Neural cell (in vitro differentiated cells): Measurements from ENCODE around the gene CPEB1. TPM values are rescaled to one million over a fixed set of nuclear protein-coding genes. Genes with fewer than 3 reads are reported as not detected.

Source experiments
- H2AFZ ChIP-seq: fragments of 200-600, 300-800 bp; sonication (generic), shearing (Covaris generic); 2 replicates; pipeline ENCODE4 v1.6.0; 2014; ENCODE audit warnings: low read depth, mild to moderate bottlenecking, antibody characterized with exemption, low read length, moderate library complexity
- H3F3A ChIP-seq: fragments of 200-600 bp; shearing (Covaris generic); 2 replicates; pipeline ENCODE4 v1.6.1; 2016; ENCODE audit warnings: mild to moderate bottlenecking, moderate library complexity, mixed read lengths, antibody characterized with exemption, low read length; ENCODE audit not compliant: insufficient read depth, poor library complexity, severe bottlenecking
- H3K27ac ChIP-seq: fragments of 200-600, 300-800 bp; sonication (generic), shearing (Covaris generic); 2 replicates; pipeline ENCODE4 v1.5.1; 2014; ENCODE audit warnings: mild to moderate bottlenecking, low read length, moderate library complexity
- H3K27me3 ChIP-seq: fragments of 300-800, 200-600 bp; sonication (generic), shearing (Covaris generic); 2 replicates; pipeline ENCODE4 v1.6.0; 2014; ENCODE audit warnings: mild to moderate bottlenecking, low read depth, low read length, moderate library complexity; ENCODE audit not compliant: insufficient read depth
- H3K36me3 ChIP-seq: fragments of 300-800, 200-600 bp; sonication (generic), shearing (Covaris generic); 2 replicates; pipeline ENCODE4 v1.5.1; 2014; ENCODE audit warnings: mild to moderate bottlenecking, antibody characterized with exemption, low read length, moderate library complexity; ENCODE audit not compliant: insufficient read depth
- H3K4me2 ChIP-seq: fragments of 300-800, 200-600 bp; sonication (generic), shearing (Covaris generic); 2 replicates; pipeline ENCODE4 v1.6.0; 2014; ENCODE audit warnings: mild to moderate bottlenecking, low read length
- H3K4me3 ChIP-seq: fragments of 300-800, 200-600 bp; sonication (generic), shearing (Covaris generic); 2 replicates; pipeline ENCODE4 v1.5.1; 2014; ENCODE audit warnings: mild to moderate bottlenecking, low read length, moderate library complexity
- H3K79me2 ChIP-seq: fragments of 200-600 bp; shearing (Covaris generic); replicated peaks from 2 replicates; pipeline ENCODE4 v1.6.0; 2014; ENCODE audit warnings: mild to moderate bottlenecking, low read length, moderate library complexity; ENCODE audit not compliant: insufficient read depth
- H3K9ac ChIP-seq: fragments of 300-800, 200-600 bp; sonication (generic), shearing (Covaris generic); 2 replicates; pipeline ENCODE4 v1.6.1; 2016; ENCODE audit warnings: mild to moderate bottlenecking, low read length, mixed read lengths
- H3K9me2 ChIP-seq: fragments of 200-600 bp; shearing (Covaris generic); 2 replicates; pipeline ENCODE4 v1.6.1; 2016; ENCODE audit warnings: mild to moderate bottlenecking, low read length, mixed read lengths; ENCODE audit not compliant: insufficient read depth
- H3K9me3 ChIP-seq: fragments of 200-600, 300-800 bp; sonication (generic), shearing (Covaris generic); 2 replicates; pipeline ENCODE4 v1.6.1; 2016; ENCODE audit warnings: mild to moderate bottlenecking, mixed run types, low read length, moderate library complexity, mixed read lengths
- H4K20me1 ChIP-seq: fragments of 200-600 bp; shearing (Covaris generic); 2 replicates; pipeline ENCODE4 v1.6.1; 2016; ENCODE audit warnings: mild to moderate bottlenecking, mixed run types; ENCODE audit not compliant: insufficient read depth
- EP300 ChIP-seq: fragments of 450-650 bp; conservative IDR thresholded peaks from 2 replicates; pipeline ENCODE4 v1.6.1; 2014; ENCODE audit warnings: antibody characterized with exemption, mild to moderate bottlenecking, moderate library complexity; ENCODE audit not compliant: poor library complexity, severe bottlenecking
- EZH2 ChIP-seq: fragments of 200-600, 300-800 bp; shearing (Covaris generic), sonication (generic); IDR thresholded peaks from 2 replicates; pipeline ENCODE4 v1.6.1; 2014; ENCODE audit warnings: antibody characterized with exemption, low read length, borderline replicate concordance, mild to moderate bottlenecking; ENCODE audit not compliant: insufficient read depth, poor library complexity, severe bottlenecking
- MXI1 ChIP-seq: fragments of 450-650 bp; conservative IDR thresholded peaks from 2 replicates; pipeline ENCODE4 v1.6.1; 2014; ENCODE audit warnings: antibody characterized with exemption, mild to moderate bottlenecking; ENCODE audit not compliant: poor library complexity, severe bottlenecking
- POLR2AphosphoS5 ChIP-seq: IDR thresholded peaks from 2 replicates; pipeline ENCODE4 v1.6.1; 2012
- RAD21 ChIP-seq: fragments of 450-650 bp; conservative IDR thresholded peaks from 2 replicates; pipeline ENCODE4 v1.6.1; 2014; ENCODE audit warnings: antibody characterized with exemption, mild to moderate bottlenecking, moderate library complexity
- SMC3 ChIP-seq: fragments of 450-650 bp; conservative IDR thresholded peaks from 2 replicates; pipeline ENCODE4 v1.6.1; 2014; ENCODE audit warnings: antibody characterized with exemption, mild to moderate bottlenecking, moderate library complexity; ENCODE audit not compliant: poor library complexity
- TAF1 ChIP-seq: IDR thresholded peaks from 2 replicates; pipeline ENCODE4 v1.6.1; 2012; ENCODE audit warnings: low read depth
- polyA plus RNA-seq: library from polyadenylated mRNA; depleted of rRNA; stranded (reverse); fragments of >200 nt; gene quantifications from 2 replicates; pipeline ENCODE4 v1.2.3, GENCODE V29; 2014
- TF ChIP-seq, protein P1 (sequence below): IDR thresholded peaks from 2 replicates; pipeline ENCODE4 v1.6.1; 2012; ENCODE audit warnings: borderline replicate concordance
- TF ChIP-seq, protein P2 (sequence below): fragments of 450-650 bp; IDR thresholded peaks from 2 replicates; pipeline ENCODE4 v1.5.1; 2014; ENCODE audit warnings: antibody characterized with exemption, mild to moderate bottlenecking, moderate library complexity; ENCODE audit not compliant: poor library complexity, severe bottlenecking

Gene CPEB1
- polyA plus RNA-seq, 1 donor from 2014 or later, result 0.61 TPM

DNA sequence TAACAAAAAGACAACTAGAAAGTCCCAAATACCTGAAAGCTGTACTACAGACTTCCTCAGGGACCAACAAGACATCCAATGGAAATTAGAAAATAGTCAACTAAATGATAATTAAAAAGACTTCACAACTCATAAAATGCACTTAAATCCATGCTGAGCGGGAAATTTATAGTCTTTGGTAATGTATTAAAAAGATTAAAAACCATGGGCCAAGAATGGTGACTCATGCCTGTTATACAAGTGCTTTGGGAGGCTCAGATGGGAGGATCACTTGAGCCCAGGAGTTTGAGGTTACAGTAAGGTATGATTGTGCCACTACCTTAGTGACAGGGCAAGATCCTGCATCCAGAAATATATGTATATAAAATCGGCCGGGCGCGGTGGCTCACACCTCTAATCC is 45.0 kb downstream of the CPEB1 start:
- Histone ChIP-seq H3K27me3 (no peaks in the 10 kb centered on the region), H3K27ac (no peak overlapping the region), H3K79me2 (no peaks in the 10 kb centered on the region), H3K4me2 (no peak overlapping the region), H3K9me2 (no peaks in the 10 kb centered on the region), H3F3A (no peaks in the 10 kb centered on the region), H2AFZ (no peak overlapping the region), H4K20me1 (no peaks in the 10 kb centered on the region), H3K4me3 (no peak overlapping the region), H3K36me3 (no peaks in the 10 kb centered on the region), H3K9ac (no peak overlapping the region), H3K9me3 (no peaks in the 10 kb centered on the region)
- no peak for TF ChIP-seq MXI1
- TF ChIP-seq, protein P1, sequence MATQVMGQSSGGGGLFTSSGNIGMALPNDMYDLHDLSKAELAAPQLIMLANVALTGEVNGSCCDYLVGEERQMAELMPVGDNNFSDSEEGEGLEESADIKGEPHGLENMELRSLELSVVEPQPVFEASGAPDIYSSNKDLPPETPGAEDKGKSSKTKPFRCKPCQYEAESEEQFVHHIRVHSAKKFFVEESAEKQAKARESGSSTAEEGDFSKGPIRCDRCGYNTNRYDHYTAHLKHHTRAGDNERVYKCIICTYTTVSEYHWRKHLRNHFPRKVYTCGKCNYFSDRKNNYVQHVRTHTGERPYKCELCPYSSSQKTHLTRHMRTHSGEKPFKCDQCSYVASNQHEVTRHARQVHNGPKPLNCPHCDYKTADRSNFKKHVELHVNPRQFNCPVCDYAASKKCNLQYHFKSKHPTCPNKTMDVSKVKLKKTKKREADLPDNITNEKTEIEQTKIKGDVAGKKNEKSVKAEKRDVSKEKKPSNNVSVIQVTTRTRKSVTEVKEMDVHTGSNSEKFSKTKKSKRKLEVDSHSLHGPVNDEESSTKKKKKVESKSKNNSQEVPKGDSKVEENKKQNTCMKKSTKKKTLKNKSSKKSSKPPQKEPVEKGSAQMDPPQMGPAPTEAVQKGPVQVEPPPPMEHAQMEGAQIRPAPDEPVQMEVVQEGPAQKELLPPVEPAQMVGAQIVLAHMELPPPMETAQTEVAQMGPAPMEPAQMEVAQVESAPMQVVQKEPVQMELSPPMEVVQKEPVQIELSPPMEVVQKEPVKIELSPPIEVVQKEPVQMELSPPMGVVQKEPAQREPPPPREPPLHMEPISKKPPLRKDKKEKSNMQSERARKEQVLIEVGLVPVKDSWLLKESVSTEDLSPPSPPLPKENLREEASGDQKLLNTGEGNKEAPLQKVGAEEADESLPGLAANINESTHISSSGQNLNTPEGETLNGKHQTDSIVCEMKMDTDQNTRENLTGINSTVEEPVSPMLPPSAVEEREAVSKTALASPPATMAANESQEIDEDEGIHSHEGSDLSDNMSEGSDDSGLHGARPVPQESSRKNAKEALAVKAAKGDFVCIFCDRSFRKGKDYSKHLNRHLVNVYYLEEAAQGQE, result no peak

DNA sequence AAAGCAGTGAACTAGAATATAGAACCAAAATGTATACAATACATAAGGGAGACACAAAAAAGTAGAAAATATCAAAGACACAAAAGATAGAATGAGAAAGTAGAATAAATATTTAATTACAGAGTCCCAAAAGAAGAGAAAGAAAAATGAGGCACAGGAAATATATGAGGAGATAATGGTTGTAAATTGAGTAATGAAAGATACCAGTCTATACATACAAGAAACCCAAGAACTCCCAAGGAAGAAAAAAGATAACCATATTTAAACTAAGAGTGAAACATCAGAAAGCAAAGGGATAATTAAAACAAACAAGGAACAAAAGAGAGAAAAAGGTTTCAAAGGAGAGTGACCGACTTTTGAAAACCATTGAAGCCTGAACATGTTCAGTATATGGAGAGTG is 47.3 kb downstream of the CPEB1 start:
- Histone ChIP-seq H3K4me2 (no peak overlapping the region), H3K27me3 (no peaks in the 10 kb centered on the region), H3F3A (no peaks in the 10 kb centered on the region), H4K20me1 (no peaks in the 10 kb centered on the region), H3K27ac (no peak overlapping the region), H3K36me3 (no peaks in the 10 kb centered on the region), H3K4me3 (no peak overlapping the region), H3K9ac (no peak overlapping the region), H3K79me2 (no peaks in the 10 kb centered on the region), H2AFZ (no peak overlapping the region), H3K9me3 (no peaks in the 10 kb centered on the region), H3K9me2 (no peaks in the 10 kb centered on the region)
- TF ChIP-seq MXI1 (no peak), EZH2 (no peak), TAF1 (no peak), SMC3 (no peak), EP300 (no peak), POLR2AphosphoS5 (no peak), RAD21 (no peak)
- TF ChIP-seq, protein P1, result no peak
- TF ChIP-seq, protein P2, sequence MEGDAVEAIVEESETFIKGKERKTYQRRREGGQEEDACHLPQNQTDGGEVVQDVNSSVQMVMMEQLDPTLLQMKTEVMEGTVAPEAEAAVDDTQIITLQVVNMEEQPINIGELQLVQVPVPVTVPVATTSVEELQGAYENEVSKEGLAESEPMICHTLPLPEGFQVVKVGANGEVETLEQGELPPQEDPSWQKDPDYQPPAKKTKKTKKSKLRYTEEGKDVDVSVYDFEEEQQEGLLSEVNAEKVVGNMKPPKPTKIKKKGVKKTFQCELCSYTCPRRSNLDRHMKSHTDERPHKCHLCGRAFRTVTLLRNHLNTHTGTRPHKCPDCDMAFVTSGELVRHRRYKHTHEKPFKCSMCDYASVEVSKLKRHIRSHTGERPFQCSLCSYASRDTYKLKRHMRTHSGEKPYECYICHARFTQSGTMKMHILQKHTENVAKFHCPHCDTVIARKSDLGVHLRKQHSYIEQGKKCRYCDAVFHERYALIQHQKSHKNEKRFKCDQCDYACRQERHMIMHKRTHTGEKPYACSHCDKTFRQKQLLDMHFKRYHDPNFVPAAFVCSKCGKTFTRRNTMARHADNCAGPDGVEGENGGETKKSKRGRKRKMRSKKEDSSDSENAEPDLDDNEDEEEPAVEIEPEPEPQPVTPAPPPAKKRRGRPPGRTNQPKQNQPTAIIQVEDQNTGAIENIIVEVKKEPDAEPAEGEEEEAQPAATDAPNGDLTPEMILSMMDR, result no peak
